Adrenal gland (tissue), 5 donors: ENCODE data around the gene HNRNPH1.

Experiments
- CTCF ChIP-seq, 6 experiments: fragments of 450-650 bp in 4 of 6; fragments of 200-600 bp in 2 of 6; sonication (generic) in 1 of 6; IDR thresholded peaks; 1 replicate in 5 of 6; 2 replicates in 1 of 6; pipeline versions ENCODE4 v1.5.1 to v1.8.0; 2016 to 2021; ENCODE audit warnings: antibody characterized with exemption in 6 of 6, mild to moderate bottlenecking in 2 of 6, moderate library complexity in 1 of 6
- POLR2A ChIP-seq, 2 donors: fragments of 450-650 bp; IDR thresholded peaks; one replicate each; pipeline ENCODE4 v1.6.1; 2017; ENCODE audit warnings: antibody characterized with exemption in 2 of 2, mild to moderate bottlenecking in 2 of 2, moderate library complexity in 1 of 2
- donor health status: DM: no; HTN: no; CAD: no.

GRCh38 chr5:179609834-179610108, 13.7 kb downstream of the HNRNPH1 start:
- no peak for TF ChIP-seq CTCF (IDR thresholded peaks at IDR 0.05)
- no peak for TF ChIP-seq POLR2A (IDR thresholded peaks at IDR 0.05)
